MCF 10A (cell line): ENCODE data around the gene TDRD10. TPM values are rescaled to one million over a fixed set of nuclear protein-coding genes. Genes with fewer than 3 reads are reported as not detected.

Experiments
- BruUV-seq: library from RNA; stranded (reverse); fragments of 400-500 nt; replicated peaks from 2 replicates; lab custom pipeline; 2021; lab: Mats Ljungman, UMichigan
- CTCF ChIA-PET: fragments of 300-600 bp; sonication (Branson Sonifier 250); formaldehyde crosslinking; extraction: SDS; loops from one replicate; lab custom pipeline; 2021; ENCODE audit warnings: antibody characterized with exemption, inconsistent platforms; lab: Yijun Ruan, JAX
- POLR2A ChIA-PET: fragments of 300-600, 350-650 bp; sonication (Branson Sonifier 250); formaldehyde crosslinking; extraction: SDS; loops from one replicate; lab custom pipeline; 2020; ENCODE audit warnings: antibody characterized with exemption, inconsistent platforms; lab: Yijun Ruan, JAX
- DNase-seq: peaks from one replicate; pipeline ENCODE4 v3.0.0-alpha.2; 2018; ENCODE audit not compliant: unreplicated experiment
- H3K27ac Mint-ChIP-seq: one replicate; pipeline ENCODE4 v1.8.0; 2022; ENCODE audit warnings: mild to moderate bottlenecking, low read depth, mixed read lengths; ENCODE audit not compliant: unreplicated experiment
- H3K27me3 Mint-ChIP-seq: one replicate; pipeline ENCODE4 v1.8.0; 2022; ENCODE audit warnings: mixed read lengths; ENCODE audit not compliant: insufficient read depth, unreplicated experiment
- H3K36me3 Mint-ChIP-seq: one replicate; pipeline ENCODE4 v1.8.0; 2022; ENCODE audit warnings: mild to moderate bottlenecking, moderate library complexity, mixed read lengths; ENCODE audit not compliant: insufficient read depth, unreplicated experiment
- H3K4me1 Mint-ChIP-seq: one replicate; pipeline ENCODE4 v1.8.0; 2022; ENCODE audit warnings: mixed read lengths; ENCODE audit not compliant: insufficient read depth, unreplicated experiment
- H3K4me3 Mint-ChIP-seq: one replicate; pipeline ENCODE4 v1.8.0; 2022; ENCODE audit warnings: mild to moderate bottlenecking, moderate library complexity, mixed read lengths; ENCODE audit not compliant: unreplicated experiment
- H3K9me3 Mint-ChIP-seq: one replicate; pipeline ENCODE4 v1.8.0; 2022; ENCODE audit warnings: mixed read lengths; ENCODE audit not compliant: unreplicated experiment
- CTCF ChIP-seq: fragments of 200-600 bp; IDR thresholded peaks from one replicate; pipeline ENCODE4 v1.8.0; 2022; ENCODE audit warnings: antibody characterized with exemption, mild to moderate bottlenecking; ENCODE audit not compliant: unreplicated experiment
- intact Hi-C: fragments of 100-400 bp; cut with micrococcal nuclease; formaldehyde crosslinking; loops from 2 replicates; pipeline ENCODE4 v1.14.1; 2022
- total RNA-seq: library from RNA; stranded (reverse); gene quantifications from 2 replicates; pipeline ENCODE4 v1.2.3, GENCODE V29; 2022

TDRD10 gene
- total RNA-seq, 1 experiment from 2014 or later: not detected

DNA sequence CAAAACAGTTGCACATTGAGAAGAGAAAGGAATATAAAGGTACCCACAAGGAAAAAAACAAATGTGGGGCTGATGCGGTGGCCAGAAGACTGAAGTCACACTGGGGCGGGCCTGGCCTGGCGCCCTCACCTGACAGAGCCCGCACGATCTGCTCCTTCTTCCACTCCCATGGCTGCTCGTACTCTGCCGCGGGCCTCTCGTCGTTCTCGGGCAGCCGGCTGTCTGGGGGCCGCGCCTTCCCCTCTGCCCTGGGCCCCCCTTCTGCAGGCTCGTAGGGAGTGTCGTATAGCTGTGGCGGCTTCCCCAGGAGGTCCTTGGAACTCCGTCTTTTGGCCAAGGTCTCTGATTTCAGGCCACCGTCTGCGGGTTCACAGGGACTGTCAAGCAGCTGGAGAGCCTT lies 13.1 kb upstream of the TDRD10 start:
- ChIA-PET POLR2A (interaction anchor here (1.2 kb wide), 1 partner anchor 159 kb away, joined by 3 read pairs; no protein-coding TSS in a partner anchor), CTCF (interaction anchor here (1.1 to 2.1 kb wide), 2 partner anchors 8 to 11 kb away, joined by 5 to 7 read pairs; no protein-coding TSS in a partner anchor)
- no TSS peak for BruUV-seq
- Mint-ChIP-seq H3K4me1 (peaks cover 13% of the 10 kb centered on the region), H3K27ac (no peak overlapping the region), H3K4me3 (no peak overlapping the region), H3K9me3 (no peaks in the 10 kb centered on the region), H3K36me3 (no peaks in the 10 kb centered on the region), H3K27me3 (peaks cover 27% of the 10 kb centered on the region)
- no peak for TF ChIP-seq CTCF
- DNase-seq: no peak
- intact Hi-C loops: no loop called here

DNA sequence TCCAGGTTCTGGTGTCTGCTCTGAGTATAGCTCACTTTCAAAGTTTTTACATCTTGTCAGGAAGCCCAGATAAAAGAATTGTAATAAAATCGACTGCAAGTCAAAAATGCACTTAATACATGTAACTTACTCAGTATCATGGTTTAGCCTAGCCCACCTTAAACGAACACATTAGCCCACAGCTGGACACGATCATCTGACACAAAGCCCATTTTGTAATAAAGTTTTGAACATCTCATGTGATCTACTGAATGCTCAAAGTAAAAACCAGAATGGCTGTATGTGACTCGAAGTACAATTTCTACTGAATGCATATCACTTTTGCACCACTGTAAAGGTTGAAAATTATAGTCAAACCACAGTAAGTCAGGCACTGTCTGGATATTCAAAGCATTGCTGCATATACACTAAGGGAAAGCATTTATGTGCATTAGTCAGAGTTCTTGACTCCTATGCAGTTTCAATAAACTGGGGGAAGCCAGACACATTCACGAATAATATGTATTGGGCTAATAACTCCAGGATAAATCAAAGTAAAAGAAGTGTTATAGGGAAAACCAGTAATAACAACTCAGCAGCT lies 12.2 kb upstream of the TDRD10 start:
- intact Hi-C loops: no loop called here
- Mint-ChIP-seq H3K4me1 (peaks cover 5% of the 10 kb centered on the region), H3K4me3 (no peak overlapping the region), H3K27me3 (peaks cover 27% of the 10 kb centered on the region), H3K36me3 (no peaks in the 10 kb centered on the region), H3K9me3 (no peaks in the 10 kb centered on the region), H3K27ac (no peak overlapping the region)
- CTCF ChIA-PET: interaction anchor here (0.6 to 2.1 kb wide), 7 partner anchors 9 to 806 kb away, joined by 3 to 7 read pairs (median 5); no protein-coding TSS in a partner anchor
- TF ChIP-seq CTCF: no peak
- no peak for DNase-seq
- POLR2A ChIA-PET: interaction anchor here (0.8 to 1.2 kb wide), 2 partner anchors 23 to 160 kb away, joined by 3 read pairs; no protein-coding TSS in a partner anchor
- no TSS peak for BruUV-seq

GRCh38 chr1:154490317-154490716 lies 11.7 kb upstream of the TDRD10 start:
- H3K27ac Mint-ChIP-seq: no peak overlapping the region
- no peak for DNase-seq
- H3K27me3 Mint-ChIP-seq: peaks cover 27% of the 10 kb centered on the region
- CTCF ChIA-PET: interaction anchor here (0.5 to 2.1 kb wide), 9 partner anchors 9 to 806 kb away, joined by 3 to 7 read pairs (median 4); no protein-coding TSS in a partner anchor
- H3K9me3 Mint-ChIP-seq: no peaks in the 10 kb centered on the region
- H3K4me1 Mint-ChIP-seq: peaks cover 5% of the 10 kb centered on the region
- intact Hi-C loops: no loop called here
- POLR2A ChIA-PET: interaction anchor here (0.8 kb wide), 1 partner anchor 22 kb away, joined by 3 read pairs; no protein-coding TSS in a partner anchor
- BruUV-seq: no TSS peak
- no peaks in the 10 kb centered on the region for H3K36me3 Mint-ChIP-seq
- no peak for TF ChIP-seq CTCF
- no peak overlapping the region for H3K4me3 Mint-ChIP-seq

- intact Hi-C loops: no loop called here
- CTCF ChIA-PET: interaction anchor here (0.6 to 2.1 kb wide), 6 partner anchors 11 to 504 kb away, joined by 3 to 7 read pairs (median 3); no protein-coding TSS in a partner anchor
- DNase-seq: no peak
These were observed 9.9 kb upstream of the TDRD10 start for GRCh38 chr1:154492115-154492514.

More at GRCh38 chr1:154492115-154492514, 9.9 kb upstream of the TDRD10 start:
- Mint-ChIP-seq H3K9me3 (no peaks in the 10 kb centered on the region), H3K36me3 (no peaks in the 10 kb centered on the region), H3K4me1 (no peaks in the 10 kb centered on the region), H3K4me3 (no peak overlapping the region), H3K27me3 (peaks cover 27% of the 10 kb centered on the region), H3K27ac (no peak overlapping the region)
- POLR2A ChIA-PET: interaction anchor here (0.5 to 0.6 kb wide), 2 partner anchors 432 to 715 kb away, joined by 3 read pairs; no protein-coding TSS in a partner anchor
- no peak for TF ChIP-seq CTCF
- no TSS peak for BruUV-seq
